ENCODE results near the gene CD3G. TPM values are rescaled to one million over a fixed set of nuclear protein-coding genes. Genes with fewer than 3 reads are reported as not detected.
"Not testable (repeated sequence)": the region's sequence is repeated elsewhere in the genome, so short reads cannot be mapped to it uniquely, and the experiment has no call there.

Gene CD3G
- polyA plus RNA-seq, 12 donors = 0.07 to 2.3 (median 0.26) TPM; not detected in 5

DNA sequence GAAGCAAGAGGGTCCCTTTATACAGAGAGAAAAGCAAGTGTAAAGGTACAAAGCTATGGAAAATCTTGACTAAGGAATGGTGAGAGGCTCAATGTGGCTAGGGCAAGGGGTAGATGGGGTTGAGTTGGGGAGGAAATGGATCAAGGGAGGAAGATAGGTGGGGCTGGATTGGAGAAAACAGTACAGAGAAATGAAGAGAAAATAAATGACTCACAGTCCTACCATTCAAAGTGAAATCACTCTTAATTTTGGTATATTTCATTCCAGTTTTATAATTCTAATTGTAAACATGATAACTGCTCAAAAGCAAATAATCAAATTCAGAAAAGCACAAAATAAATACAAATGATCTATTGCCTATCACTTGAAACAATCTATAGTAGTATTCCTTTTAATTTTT is 31.8 kb downstream of the CD3G start:
- no peak for DNase-seq

DNA sequence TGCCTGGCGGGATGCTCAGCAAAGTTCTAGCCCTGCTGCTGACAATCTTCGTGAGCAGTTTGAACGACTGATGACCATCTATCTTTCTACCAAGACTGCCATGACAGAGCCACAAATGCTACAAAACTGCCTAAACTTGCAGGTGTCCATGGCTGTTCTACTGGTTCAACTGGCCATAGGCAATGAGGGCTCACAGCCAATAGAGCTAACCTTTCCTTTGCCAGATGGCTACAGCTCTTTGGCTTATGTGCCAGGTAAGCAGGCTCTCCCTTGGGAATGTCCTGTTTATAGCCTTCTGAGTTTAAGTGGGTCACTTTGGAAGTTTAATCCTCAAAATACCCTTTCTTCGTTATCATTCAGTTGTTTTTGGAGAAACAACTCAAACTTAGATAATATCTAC is 35.4 kb downstream of the CD3G start:
- DNase-seq = no peak

- no peak for DNase-seq
These were observed 36.4 kb downstream of the CD3G start for GRCh38 chr11:118380571-118380970.

DNA sequence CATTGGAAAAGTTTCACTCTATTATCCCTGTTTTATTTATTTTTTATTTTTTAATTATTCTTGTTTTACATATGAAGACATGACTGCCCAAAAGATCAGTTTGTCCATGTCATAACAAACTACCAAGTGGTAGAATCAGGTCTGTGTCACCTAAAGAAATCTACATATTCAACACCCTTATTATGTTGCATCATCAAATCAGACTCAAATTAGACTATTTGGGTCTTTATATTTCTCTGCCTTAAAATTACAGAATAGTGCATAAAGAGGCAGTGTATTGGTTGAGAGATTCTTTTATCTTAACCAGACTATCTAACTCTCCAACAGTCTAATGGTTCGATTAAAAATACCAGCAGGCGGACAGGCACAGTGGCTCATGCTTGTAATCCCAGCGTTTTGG is 38.8 kb downstream of the CD3G start:
- DNase-seq = no peak

GRCh38 chr11:118383657-118384056 is 39.5 kb downstream of the CD3G start:
- DNase-seq = no peak

DNA sequence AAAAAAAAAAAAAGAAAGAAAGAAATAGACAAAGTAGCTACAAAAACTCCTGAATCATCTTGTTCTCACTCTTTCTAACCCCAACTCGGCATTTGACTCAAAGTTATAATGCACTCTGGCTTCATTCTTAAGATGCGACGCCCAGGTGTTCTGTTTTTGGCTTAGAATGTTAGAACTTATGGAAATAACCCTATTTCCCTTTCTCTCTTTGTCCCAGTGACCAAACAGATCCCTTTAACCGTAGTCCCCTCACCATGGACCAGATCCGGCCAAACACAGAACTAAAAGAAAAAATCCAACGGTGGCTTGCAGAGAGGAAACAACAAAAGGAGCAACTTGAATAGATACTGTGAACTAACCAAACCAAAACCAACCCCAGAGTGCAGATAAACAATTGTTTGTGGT is 52.0 kb downstream of the CD3G start:
- DNase-seq = no peak

DNA sequence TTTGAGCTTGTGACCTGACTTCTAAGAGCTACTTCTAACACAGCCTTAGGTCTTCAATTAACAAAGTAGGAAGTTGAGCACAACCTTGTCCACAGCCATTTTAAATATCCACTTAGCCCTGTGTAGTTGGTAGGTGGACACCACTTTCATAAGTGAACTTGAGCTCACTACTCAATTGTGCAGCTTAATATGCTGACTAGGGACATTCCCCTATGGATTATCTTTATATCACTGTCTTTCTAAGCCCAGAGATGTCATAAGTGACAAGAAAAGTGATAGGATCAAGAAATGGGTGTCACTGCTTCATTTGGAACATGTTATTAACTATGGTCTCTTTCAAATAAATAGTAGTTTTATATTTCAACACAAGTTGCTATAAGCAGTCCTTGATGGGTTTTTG is 53.3 kb downstream of the CD3G start:
- DNase-seq = no peak

DNA sequence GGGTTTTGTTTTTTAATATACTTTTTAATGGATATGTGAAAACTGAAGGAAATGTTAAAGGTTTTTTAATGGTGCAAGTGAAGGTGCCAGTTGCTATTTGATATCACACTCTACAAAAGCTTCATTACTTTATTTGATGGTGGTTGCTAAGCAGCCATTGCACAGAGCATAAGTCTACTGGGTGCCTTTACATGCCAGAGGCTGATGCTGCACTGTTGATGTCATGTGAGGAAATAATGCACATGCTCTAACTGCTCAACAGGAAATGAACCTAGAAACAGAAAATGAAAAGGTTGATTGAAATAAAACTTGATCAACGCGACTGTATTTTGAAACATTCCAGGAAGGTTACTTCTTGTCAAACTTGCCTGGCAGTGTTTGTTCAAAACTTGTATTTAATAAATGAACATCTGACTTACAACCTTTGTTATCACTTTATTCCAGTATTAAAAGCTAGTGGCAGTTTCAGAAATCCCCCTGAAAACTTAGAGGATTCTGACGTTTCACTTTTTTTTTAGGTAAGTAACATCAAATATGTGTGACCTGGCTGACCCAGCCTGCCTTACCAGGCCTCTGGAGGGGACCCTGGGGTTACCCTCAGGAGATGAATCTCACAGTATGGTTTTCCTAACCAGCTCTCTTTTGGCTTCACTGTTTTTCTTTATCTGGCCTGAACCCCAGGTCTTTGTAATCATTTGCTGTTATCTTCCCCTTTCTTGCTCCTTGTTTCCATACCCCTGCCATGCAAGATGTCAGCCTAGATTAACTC is 54.8 kb downstream of the CD3G start:
- DNase-seq = no peak

- DNase-seq = peak; percentile 94
These were observed 57.2 kb downstream of the CD3G start, which contains the start of gene ATP5MG for GRCh38 chr11:118401151-118401879. Gene ATP5MG, plus strand, starts transcription at chr11:118401606. Its CDS starts 60 bp downstream, at chr11:118401666.

GRCh38 chr11:118401880-118402590 is 57.9 kb downstream of the CD3G start:
- DNase-seq = no peak

DNA sequence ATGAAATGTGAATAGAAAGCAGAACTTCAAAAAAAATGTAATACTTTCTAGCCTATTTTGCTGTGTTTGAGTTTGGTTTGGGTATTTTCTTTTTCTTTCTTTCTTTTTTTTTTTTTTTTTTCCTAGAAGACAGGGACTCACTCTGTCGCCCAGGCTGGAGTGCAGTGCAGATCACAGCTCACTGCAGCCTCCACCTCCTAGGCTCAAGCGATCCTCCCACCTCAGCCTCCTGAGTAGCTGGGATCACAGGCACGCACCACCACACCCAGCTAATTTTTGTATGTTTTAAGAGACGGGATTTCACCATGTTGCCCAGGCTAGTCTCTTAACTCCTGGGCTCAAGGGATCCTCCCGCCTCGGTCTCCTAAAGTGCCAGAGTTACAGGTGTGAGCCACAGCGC is 58.5 kb downstream of the CD3G start:
- not testable (repeated sequence) for DNase-seq

Other genes starting within 250 kb of the CD3G start
- gene SCN4B, start 191.5 kb upstream of the CD3G start, polyA plus RNA-seq (ENCODE audit: insufficient read length in 12 of 12) = 1 to 10 TPM in 11 of 12 donors, not detected in 1; 2.5 to 6.0 (median 4.3) TPM
- 10 to 100 TPM in 1 of 12 donors, 1 to 10 TPM in 11; 2.5 to 71.5 (median 4.9) TPM for gene SCN2B, start 167.7 kb upstream of the CD3G start, polyA plus RNA-seq (ENCODE audit: insufficient read length in 12 of 12)
- gene JAML, start 119.3 kb upstream of the CD3G start, polyA plus RNA-seq (ENCODE audit: insufficient read length in 12 of 12) = 10 to 100 TPM in 1 of 12 donors, 1 to 10 TPM in 10, not detected in 1; 1.7 to 15.5 (median 3.0) TPM
- gene MPZL3, start 92.0 kb upstream of the CD3G start, polyA plus RNA-seq (ENCODE audit: insufficient read length in 12 of 12) = 1 to 10 TPM in 5 of 12 donors, under 1 TPM in 6, not detected in 1; 0.49 to 5.2 (median 0.89) TPM
- 10 to 100 TPM in 3 of 12 donors, 1 to 10 TPM in 5, under 1 TPM in 3, not detected in 1; 0.47 to 37.8 (median 1.6) TPM for gene MPZL2, start 80.0 kb upstream of the CD3G start, polyA plus RNA-seq (ENCODE audit: insufficient read length in 12 of 12)
- gene CD3E, start 39.6 kb upstream of the CD3G start, polyA plus RNA-seq (ENCODE audit: insufficient read length in 12 of 12) = 1 to 10 TPM in 3 of 12 donors, under 1 TPM in 7, not detected in 2; 0.32 to 9.9 (median 0.56) TPM
- gene CD3D, start 1.6 kb upstream of the CD3G start, polyA plus RNA-seq (ENCODE audit: insufficient read length in 12 of 12) = 1 to 10 TPM in 2 of 12 donors, under 1 TPM in 3, not detected in 7; 0.41 to 4.4 (median 0.82) TPM
- 100 to 1,000 TPM in 1 of 12 donors, 10 to 100 TPM in 11; 20.3 to 160 (median 25.9) TPM for gene UBE4A, start 15.3 kb downstream of the CD3G start, polyA plus RNA-seq (ENCODE audit: insufficient read length in 12 of 12)
- gene ATP5MG, start 57.3 kb downstream of the CD3G start, polyA plus RNA-seq (ENCODE audit: insufficient read length in 12 of 12) = 100 to 1,000 TPM in 11 of 12 donors, not detected in 1; 296 to 410 (median 345) TPM
- 10 to 100 TPM in 11 of 12 donors, not detected in 1; 25.3 to 45.7 (median 29.7) TPM for gene KMT2A, start 92.1 kb downstream of the CD3G start, polyA plus RNA-seq (ENCODE audit: insufficient read length in 12 of 12)
- gene TTC36, start 183.1 kb downstream of the CD3G start, polyA plus RNA-seq (ENCODE audit: insufficient read length in 12 of 12) = 1 to 10 TPM in 9 of 12 donors, under 1 TPM in 1, not detected in 2; 0.76 to 3.9 (median 1.7) TPM
- gene TMEM25, start 186.8 kb downstream of the CD3G start, polyA plus RNA-seq (ENCODE audit: insufficient read length in 12 of 12) = 10 to 100 TPM in 11 of 12 donors, not detected in 1; 12.7 to 24.3 (median 18.6) TPM
- gene IFT46, start 221.6 kb downstream of the CD3G start, polyA plus RNA-seq (ENCODE audit: insufficient read length in 12 of 12) = 10 to 100 TPM in 10 of 12 donors, 1 to 10 TPM in 1, not detected in 1; 9.2 to 31.6 (median 19.5) TPM
- gene ARCN1, start 228.1 kb downstream of the CD3G start, polyA plus RNA-seq (ENCODE audit: insufficient read length in 12 of 12) = 100 to 1,000 TPM in 11 of 12 donors, not detected in 1; 106 to 189 (median 141) TPM